Nucleus accumbens (tissue), 56 donors: ENCODE results near the gene ZMYND8.

ENCODE experiments used
- DNase-seq, 56 donors: peaks; one replicate each; lab custom pipeline; 2025; lab: John Stamatoyannopoulos, UW

The ZMYND8 gene

DNA sequence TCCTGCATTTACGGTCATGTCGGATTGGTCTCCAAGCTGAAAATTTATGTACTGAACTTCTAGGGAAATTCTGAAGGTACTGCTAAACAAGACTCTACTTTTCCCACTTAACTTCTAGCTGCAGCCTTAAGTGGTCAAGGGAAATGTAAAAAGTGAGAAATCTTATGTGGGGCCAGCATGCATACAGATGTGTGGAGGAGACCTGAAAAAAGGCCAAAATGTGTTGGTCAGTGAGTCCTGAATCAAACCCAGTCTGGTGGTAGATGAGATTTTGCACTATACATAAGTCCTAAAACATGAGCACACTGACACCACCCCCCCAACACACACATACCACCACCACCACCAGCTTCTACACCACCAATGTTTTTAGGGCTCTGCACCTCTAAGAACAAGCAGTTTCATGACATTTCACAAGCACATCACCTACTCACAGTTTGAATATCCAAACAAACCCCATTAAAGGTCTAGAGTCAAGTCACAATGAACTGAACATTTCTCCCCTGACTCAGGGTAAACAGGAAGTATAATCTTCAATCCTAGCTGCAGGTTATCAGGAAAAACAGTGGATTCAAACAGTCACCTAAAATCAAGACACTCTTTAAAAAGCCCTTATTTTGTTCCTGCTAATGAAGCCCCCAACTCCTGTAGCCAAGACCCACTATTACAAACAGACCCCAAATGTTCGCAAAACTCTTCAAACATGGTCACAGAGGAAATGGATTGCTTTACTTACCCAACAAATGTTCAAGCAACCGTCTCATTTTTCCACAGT lies 1.6 kb downstream of the ZMYND8 start:
- DNase-seq: peak in 9 of 56 donors; percentile 6 to 64 (median 19)

DNA sequence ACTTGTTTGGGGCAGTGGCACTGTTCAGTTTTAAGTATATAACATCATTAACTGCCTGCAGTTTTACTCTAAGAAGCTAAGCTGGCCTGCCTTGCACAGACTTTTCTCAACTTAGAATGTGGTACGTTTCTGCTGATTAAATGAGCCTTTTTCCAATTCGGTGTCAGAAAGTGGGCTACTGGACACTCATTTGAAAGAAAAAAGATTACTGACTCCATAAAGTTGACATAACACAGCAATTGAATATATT lies 2.1 kb downstream of the ZMYND8 start:
- no peak for DNase-seq

DNA sequence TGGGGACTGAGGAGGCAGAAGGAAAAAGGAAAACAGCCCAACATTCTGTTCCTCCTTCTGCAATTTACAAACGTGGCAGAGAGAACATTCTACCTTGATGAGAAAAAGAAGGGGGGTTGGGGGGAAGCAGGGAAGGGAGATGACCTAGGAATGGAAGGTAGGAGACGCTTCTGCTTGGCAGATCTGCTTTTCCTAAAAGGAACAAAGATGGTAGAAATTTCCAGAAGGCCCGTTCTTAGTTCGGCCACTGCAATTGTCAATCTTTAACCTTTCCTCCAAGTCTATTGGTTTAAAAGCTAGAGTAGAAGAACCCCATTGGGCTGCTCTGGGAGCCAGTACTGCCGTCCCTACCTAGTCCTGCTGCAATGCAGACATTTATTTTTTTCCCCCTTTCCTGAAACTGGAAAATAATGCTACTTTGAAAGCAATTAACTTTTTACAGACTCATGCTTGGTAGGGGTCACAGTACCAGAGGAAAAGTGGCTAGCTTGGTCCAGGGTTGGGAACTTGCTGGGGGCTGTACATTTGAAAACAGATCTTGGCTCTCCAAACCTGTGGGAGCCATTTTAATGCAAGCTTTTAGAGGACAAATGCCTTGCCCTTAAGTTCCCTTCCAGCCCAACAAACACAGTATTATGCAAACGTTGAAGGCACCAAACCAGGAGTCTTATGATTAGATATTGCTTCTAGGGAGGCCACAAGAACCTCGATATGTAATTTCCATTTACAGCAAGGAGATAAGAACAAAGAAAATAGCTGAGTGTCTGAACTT lies 2.6 kb downstream of the ZMYND8 start:
- peak in 18 of 56 donors; percentile 10 to 71 (median 36) for DNase-seq

DNA sequence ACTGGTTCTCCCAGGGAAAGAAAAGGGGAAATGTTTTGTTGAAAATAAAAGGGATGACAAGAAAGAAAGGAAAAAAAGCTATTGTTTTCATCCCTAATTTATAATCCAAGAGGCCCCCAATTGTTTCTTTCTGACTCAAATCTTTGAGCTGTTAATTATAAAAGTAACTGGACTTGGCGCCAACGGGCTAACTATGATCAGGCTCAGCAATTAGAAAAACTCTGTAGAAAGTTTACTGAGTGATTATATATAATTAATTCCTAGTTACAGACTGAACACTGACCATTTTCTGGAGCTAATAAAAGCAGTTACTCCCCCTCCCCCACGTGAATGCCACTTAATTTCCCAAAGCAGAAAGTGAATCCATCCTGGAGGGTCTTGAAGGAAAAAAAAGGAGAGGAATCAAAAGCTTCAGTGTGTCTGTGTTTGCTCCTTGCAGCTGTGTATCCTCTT lies 3.2 kb downstream of the ZMYND8 start:
- DNase-seq: peak in 1 of 56 donors; percentile 69

DNA sequence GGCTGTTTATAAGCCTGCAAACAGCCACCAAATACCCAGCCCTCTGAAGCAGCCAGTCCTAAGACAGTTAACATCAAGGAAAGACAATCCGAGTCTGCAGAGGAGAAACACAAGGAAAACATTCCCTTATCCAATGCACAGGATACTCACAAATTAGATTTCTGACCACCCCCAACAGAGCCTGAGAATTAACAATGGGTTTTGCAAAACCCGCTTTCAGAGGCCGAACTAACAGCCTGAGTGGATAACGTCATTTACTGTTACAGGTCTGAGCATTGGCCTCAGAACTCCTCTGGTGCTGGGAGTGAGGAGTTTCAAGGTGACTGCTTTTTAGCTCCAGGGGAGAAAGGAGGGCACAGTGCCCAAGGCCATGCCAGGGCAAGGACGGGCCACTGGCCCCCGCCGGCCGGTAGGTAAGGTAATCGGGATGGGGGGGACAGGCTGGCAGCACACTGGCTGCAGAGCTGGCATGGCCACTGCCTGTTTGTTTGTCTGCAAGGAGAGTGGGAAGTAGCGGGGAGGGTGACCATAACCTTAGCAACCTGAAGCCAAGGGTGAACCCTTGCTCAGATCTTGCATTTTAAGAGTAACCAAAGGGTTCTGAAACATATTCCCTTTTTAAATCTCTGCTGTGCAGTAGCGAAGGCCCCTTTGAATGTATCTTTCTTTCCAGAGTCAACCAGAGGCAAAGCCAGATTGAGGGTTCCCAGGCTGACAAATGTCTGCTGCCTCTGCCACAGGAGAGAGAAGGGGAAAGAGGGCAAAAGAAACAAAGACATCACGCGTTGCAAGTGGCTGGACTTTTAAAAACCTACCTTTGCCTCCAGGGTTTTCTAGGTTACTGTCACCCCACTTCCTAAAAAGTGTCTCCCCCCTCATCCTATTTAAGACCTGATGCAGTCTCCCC lies 3.9 kb downstream of the ZMYND8 start:
- peak in 44 of 56 donors; percentile 20 to 88 (median 54) for DNase-seq

DNA sequence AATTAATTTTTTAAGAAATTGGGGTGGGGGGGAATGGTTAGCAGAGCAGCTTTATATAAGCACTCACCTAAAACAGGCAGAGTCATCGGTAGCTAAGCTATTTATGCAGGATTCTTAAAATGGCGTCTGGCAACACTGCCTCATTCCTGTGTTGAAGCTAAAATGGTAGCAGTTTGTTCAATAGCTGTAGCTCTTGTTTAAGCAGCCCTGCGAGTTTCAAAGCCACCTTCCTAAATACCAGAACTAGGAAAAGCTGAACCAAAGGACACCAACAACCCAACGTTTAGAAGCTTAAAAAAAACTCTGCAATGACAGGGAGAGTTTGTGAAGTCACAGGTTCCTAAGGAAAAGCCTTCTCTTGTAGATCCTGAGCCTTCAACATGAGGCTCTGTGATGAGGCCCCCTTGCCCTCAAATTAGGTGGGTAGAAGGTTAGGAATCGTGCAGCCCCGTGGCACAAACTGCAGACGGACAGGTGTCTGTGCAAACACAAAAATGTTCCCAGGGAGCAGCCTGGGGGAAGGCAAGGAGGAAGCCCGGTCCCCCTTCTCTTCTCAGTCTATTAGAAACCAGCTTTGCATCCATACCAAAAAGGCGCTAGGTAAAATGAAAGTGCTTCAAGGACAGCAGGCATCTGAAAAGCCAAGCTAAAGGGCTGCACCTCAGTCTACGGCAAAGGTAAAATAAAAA lies 4.7 kb downstream of the ZMYND8 start:
- peak in 23 of 56 donors; percentile 18 to 85 (median 54) for DNase-seq

DNA sequence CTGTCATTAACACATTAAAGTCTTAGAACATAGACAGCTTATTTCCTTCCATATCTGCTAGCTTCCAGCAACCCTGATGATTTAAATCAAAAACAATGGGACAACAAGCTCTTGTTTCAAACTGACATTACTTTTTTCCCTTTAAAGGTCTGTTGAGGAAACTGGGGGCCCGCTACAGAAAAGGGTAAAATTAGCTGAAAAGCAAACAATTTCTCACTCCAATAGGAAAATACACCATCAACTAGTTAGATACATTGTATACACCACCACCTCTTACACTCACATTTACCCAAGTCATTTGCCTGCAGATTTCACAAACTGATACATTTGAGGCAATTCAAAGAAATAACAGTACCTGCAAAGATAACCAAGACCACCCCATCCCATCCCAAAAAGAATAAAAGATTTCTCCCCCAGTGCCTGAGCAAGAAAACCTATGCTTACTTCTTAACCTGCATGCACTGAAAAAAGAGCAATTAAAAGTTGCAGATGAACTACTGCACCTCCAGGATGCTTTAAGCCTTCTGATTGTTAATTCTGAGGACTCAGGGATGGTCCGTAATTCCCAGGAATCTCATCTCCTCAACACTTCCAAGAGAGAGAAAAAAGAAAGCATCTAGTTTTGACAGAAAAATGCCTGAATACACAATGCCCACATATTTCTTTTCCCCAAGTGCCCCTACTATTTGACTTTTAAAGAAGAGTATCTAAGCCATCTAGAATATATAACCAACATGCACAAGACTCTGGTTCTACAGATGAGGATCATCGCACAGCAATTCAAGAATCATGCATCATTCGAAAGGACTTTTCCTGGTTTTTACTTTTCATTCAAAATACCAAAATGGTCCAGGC lies 5.6 kb downstream of the ZMYND8 start:
- DNase-seq: peak in 1 of 56 donors; percentile 27

DNA sequence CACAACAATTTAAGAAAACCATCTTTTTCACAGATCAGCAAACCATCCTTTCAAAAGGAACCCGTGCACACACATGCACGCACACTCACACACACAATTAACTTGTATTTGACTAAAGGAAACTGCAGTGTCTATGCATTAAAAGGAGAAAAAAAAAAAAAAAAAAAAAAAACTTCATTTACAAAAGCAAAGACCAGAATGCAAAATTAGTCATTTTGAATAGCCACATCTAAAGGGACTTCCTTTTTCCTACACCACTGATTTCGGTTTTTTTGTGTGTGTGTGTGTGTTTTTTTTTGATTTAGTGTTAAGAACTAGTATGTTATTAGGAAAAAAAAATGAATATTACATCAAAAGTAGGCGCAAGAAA lies 6.3 kb downstream of the ZMYND8 start:
- DNase-seq: no peak

DNA sequence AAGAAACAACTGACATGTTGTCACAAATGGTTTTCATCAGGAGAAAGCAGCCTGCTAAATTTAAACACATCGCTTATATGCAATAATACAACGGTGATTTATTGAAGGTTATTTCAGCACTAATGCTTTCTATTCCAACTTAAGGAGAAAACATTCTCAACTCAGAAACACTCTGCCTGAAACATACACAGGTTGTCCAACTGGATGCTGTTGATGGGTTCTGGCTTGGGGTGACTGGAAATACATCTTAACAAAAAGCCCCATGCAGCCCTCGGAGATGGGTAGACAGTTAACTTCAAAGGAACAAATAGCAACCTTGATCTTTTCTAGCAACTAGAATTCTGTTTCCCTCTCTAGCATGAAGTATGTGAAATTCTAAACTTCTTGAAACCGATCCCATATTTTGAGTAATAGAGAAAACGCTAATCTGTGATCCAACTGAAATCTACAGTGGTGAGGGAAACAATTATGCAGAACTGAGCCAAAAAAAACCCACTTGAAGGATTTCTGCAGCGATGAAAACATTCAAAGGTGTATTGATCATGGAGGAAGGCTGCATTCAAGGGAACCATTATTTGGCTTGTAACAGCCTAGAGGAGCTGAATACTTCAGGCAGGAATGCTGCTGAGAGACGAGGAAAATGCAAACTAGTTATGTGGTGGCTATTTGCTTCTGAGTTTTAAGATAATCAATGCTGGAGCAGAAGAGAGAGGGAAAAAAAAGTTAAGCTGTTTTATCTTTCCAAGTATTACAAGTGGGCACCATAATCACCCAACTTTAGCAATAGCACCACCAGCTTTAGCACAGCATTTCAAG lies 6.9 kb downstream of the ZMYND8 start:
- DNase-seq: peak in 2 of 56 donors; percentile 9 to 10

DNA sequence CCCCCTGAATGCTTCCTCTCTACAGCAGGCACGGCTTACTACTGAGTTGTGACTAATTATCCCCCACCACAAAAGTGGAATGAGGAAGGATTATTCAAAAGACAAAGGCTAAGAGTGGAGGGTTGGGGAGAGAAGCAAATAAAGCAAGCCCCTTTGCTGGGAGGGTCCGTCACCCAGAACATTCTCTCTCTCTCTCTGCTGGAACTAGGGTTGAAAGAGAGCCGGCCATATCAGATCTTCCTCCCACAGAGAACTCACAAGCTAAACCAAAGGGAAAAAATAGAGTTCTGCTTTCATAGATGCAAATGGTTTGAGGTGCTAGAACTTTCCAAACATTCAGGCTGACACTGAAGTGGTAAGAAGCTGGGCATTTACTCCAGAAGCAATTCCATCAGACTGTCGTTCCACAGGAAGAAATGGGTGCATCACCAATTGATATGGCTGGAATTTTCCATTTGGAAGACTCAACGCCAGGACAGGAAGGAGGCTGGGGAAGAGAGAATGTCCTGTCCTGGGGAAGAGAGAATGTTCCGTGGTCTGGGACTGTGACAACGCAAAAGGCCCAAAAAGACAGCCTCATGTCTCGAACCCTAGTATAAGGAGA lies 7.9 kb downstream of the ZMYND8 start:
- DNase-seq: peak in 5 of 56 donors; percentile 10 to 51 (median 14)

DNA sequence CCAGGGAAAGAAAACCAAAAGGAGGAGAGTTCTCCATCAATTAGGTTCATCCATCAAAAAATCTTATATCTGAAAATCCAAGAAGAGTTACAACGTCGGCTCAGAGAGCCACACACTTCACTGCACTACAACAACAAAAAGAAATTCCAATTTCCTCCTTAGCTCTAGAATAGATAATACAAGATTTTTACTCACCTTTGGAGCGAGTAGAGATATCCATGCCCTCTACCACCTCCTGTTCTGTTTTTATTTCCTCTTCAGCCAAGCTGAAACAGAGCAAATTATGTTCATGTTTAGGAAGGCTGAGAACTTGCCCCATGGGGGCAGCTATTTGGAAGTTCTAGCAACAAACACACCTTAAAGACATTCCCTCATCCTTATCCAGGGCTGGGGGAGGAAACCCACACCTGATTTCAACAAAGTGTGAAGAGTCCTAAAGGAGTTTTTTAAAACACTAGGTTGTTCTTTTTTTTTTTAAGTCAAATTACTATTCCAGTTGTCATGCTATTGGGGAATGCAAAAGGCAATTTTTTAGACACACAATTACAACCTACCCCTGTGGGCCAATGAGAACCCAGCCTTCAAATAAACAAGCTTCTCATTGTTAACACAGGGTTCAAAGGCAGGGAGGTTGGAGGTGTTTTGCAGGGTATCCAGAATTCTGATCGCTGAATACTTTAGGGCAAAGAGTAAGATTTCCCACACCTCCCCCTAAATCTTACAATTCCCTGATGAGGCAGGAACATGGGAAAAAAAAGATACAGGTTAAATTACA lies 8.7 kb downstream of the ZMYND8 start:
- no peak for DNase-seq

DNA sequence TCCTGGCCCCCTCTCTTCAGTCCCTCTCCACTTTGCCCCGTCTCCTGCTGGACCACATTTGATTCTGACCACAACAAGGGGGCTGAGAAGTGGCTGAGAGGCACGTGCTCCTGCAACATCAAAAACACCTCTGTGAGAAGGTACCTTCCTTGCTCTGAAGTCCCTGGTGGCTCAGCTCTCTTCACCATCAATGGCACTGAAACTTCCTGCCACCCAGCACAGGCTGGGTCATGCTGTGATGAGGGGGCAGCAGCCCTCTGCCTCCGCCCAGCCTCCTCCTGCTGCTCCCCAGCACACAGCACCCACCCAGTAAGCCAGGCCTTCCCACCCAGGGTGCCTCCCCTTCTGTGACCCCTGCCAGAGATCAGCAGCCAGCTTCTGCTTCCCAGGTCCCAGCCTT lies 10.3 kb downstream of the ZMYND8 start:
- DNase-seq: no peak

DNA sequence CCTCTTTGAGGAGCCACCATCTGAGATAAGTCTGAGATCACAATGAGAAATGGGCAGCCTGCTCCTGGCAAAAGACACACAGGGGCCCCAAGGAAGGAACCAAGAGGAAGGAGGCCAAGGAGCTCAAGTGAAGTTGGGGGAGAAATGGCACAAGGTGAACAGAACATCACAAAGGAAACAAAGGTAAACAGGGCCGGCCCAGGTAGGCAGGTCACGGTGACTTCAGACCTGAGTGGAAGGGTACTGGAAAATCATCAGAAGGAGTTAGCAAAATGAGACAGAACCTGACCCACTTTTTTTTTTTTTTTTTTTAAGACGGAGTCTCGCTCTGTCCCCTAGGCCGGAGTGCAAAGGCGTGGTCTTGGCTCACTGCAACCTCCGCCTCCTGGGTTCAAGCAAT lies 11.3 kb downstream of the ZMYND8 start:
- DNase-seq: no peak

DNA sequence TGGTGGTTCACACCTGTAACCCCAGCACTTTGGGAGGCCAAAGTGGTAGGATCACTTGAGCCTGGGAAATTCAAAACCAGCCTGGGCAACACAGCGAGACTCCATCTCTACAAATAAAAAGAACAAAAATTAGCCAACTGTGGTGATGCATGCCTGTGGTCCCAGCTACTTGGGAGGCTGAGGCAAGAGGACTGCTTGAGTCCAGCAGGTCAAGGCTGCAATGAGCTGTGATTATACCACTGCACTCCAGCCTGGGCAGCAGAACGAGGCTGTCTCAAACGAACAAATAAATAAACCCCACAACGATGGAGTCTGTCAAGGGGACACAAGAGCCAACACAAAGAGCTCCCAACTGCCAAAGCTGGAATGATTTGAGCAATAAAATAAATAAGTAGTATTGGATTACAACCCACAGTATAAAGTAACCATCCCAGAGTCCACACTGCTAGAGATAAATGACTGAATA lies 13.5 kb downstream of the ZMYND8 start:
- DNase-seq: no peak

DNA sequence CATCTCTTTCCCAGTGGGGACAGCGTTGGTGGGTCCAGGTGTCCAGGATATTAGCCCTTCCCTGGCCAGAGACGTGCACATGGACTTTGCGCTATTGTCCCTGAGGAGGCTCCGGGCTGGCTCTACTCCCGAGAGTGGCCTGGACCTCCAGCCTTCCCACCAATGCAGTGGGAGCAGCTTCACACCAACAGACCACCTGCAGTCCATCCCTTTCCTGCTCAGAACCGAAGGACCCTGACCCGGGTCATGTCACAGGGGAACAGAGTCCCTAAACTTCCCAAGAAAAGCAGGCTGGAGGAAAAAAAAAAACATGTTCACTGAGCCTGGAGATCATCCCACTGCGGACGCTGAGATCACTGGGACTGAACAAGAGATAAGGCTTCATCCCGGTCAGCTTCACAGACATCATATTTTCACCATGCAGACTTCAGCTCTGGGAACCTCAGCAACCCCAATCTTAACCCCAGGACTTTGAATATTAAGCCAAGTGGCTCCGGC lies 18.3 kb downstream of the ZMYND8 start:
- DNase-seq: no peak

DNA sequence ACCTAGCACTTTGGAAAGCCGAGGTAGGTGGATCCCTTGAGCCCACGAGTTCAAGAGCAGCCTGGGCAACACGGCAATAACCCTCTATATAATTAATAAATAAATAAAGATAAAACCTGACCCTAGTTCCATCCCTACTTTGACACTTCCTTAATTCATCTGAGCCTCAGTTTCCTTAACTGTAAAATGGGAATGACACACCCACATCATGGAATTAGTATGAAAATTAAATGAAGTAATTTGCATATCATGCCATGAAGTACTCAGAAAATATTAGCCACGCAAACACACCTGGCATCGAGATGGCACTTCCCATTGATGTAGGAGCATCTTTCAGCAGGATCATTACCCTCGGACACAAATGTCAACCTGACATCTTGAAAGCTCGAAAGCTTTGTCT lies 19.1 kb downstream of the ZMYND8 start:
- DNase-seq: no peak
